Suprapubic skin (tissue), 4 donors: Measurements from ENCODE around the gene PRSS22. TPM values are rescaled to one million over a fixed set of nuclear protein-coding genes. Genes with fewer than 3 reads are reported as not detected.
A peak's percentile ranks its signal among the peaks of the same experiment; 100 is the strongest.

ENCODE experiments used
- DNase-seq, 2 donors: peaks; one replicate each; pipeline ENCODE4 v3.0.0-alpha.2; 2019; ENCODE audit warnings: low spot score in 2 of 2
- H3K27ac ChIP-seq: fragments of 200-600 bp; sonication (generic); one replicate; pipeline ENCODE4 v1.5.1; 2019
- H3K27me3 ChIP-seq: fragments of 200-600 bp; sonication (generic); one replicate; pipeline ENCODE4 v1.5.1; 2019
- H3K36me3 ChIP-seq: fragments of 200-600 bp; sonication (generic); one replicate; pipeline ENCODE4 v1.5.1; 2019
- H3K4me1 ChIP-seq: fragments of 200-600 bp; sonication (generic); one replicate; pipeline ENCODE4 v1.5.1; 2019
- H3K4me3 ChIP-seq: fragments of 200-600 bp; sonication (generic); one replicate; pipeline ENCODE4 v1.5.1; 2019; ENCODE audit warnings: mild to moderate bottlenecking
- H3K9me3 ChIP-seq: fragments of 200-600 bp; sonication (generic); one replicate; pipeline ENCODE4 v1.5.1; 2019
- EP300 ChIP-seq: sonication (generic); formaldehyde crosslinking; IDR thresholded peaks from one replicate; pipeline ENCODE4 v1.6.1; 2017; ENCODE audit warnings: antibody characterized with exemption
- POLR2A ChIP-seq, 2 donors: fragments of 450-650 bp; IDR thresholded peaks; one replicate each; pipeline ENCODE4 v1.6.1; 2017; ENCODE audit warnings: antibody characterized with exemption in 2 of 2, mild to moderate bottlenecking in 2 of 2, moderate library complexity in 2 of 2
- POLR2AphosphoS5 ChIP-seq, 3 donors: sonication (generic); formaldehyde crosslinking; IDR thresholded peaks; one replicate each; pipeline ENCODE4 v1.6.1; 2017; ENCODE audit warnings: antibody characterized with exemption in 3 of 3
- WGBS: methylation state at CpG from one replicate; pipeline ENCODE4 v1.1.5; 2018; 5-methylcytosine and 5-hydroxymethylcytosine counted together
- total RNA-seq, 4 donors: library from RNA; depleted of rRNA; stranded (reverse); fragments of >200 nt; gene quantifications; one replicate each; pipeline ENCODE4 v1.1.0, GENCODE V29; 2016
- TF ChIP-seq, protein P1 (sequence below), 2 donors: fragments of 200-600 bp in 1 of 2; fragments of 450-650 bp in 1 of 2; sonication (generic) in 1 of 2; IDR thresholded peaks; one replicate each; pipeline ENCODE4 v1.5.1; 2016 to 2019; ENCODE audit warnings: antibody characterized with exemption in 2 of 2, mild to moderate bottlenecking in 1 of 2, moderate library complexity in 1 of 2

Gene PRSS22
- total RNA-seq, 4 donors from 2014 or later: 1.7 to 8.7 (median 6.7) TPM

DNA sequence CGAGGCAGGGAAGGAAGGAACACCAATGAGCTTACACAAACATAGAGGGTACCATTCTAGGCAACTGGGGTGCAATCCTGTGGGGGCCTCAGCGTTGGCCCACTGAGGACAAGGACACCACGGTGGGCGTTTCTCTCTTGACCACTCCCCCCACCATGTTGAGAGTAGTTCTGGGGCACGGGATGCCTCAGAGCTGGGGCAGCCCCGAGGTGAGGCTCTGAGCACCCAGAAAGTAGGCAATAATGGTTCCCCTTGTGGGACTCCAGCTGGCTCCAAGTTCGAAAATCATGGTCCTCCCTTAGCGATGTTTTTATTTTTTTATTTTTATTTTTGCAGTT, 35.8 kb downstream of the PRSS22 start:
- H3K27ac ChIP-seq: no peak overlapping the region
- H3K4me3 ChIP-seq: no peak overlapping the region
- no peaks in the 10 kb centered on the region for H3K9me3 ChIP-seq
- H3K4me1 ChIP-seq: no peaks in the 10 kb centered on the region
- H3K36me3 ChIP-seq: no peaks in the 10 kb centered on the region
- WGBS: 75% methylated on average over 8 of the region's 8 CpGs
- peaks cover 36% of the 10 kb centered on the region for H3K27me3 ChIP-seq
- no peak for TF ChIP-seq POLR2AphosphoS5 (IDR thresholded peaks at IDR 0.05)
- TF ChIP-seq POLR2A (IDR thresholded peaks at IDR 0.05): no peak
- TF ChIP-seq, protein P1, sequence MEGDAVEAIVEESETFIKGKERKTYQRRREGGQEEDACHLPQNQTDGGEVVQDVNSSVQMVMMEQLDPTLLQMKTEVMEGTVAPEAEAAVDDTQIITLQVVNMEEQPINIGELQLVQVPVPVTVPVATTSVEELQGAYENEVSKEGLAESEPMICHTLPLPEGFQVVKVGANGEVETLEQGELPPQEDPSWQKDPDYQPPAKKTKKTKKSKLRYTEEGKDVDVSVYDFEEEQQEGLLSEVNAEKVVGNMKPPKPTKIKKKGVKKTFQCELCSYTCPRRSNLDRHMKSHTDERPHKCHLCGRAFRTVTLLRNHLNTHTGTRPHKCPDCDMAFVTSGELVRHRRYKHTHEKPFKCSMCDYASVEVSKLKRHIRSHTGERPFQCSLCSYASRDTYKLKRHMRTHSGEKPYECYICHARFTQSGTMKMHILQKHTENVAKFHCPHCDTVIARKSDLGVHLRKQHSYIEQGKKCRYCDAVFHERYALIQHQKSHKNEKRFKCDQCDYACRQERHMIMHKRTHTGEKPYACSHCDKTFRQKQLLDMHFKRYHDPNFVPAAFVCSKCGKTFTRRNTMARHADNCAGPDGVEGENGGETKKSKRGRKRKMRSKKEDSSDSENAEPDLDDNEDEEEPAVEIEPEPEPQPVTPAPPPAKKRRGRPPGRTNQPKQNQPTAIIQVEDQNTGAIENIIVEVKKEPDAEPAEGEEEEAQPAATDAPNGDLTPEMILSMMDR (IDR thresholded peaks at IDR 0.05): no peak
- TF ChIP-seq EP300: no peak
- DNase-seq: peak in 1 of 2 donors; percentile 18

DNA sequence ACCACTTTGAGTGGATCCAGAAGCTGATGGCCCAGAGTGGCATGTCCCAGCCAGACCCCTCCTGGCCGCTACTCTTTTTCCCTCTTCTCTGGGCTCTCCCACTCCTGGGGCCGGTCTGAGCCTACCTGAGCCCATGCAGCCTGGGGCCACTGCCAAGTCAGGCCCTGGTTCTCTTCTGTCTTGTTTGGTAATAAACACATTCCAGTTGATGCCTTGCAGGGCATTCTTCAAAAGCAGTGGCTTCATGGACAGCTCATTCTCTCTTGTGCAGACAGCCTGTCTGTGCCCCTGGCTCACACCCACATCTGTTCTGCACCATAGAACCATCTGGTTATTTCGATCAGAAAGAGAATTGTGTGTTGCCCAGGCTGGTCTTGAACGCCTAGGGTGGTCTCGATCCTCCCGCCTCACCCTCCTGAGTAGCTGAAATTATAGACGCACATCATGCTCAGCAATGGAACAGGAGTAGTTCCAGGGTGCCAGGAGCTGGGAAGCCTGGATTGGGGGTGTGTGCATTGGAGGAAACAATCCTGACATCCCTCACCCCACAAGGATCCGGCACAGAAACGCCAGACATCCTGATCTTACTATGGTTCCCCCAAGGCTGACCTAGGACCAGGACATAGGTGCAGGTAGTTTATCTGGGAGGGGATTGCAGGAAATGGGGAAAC, 36.3 kb downstream of the PRSS22 start:
- no peak for TF ChIP-seq POLR2A (IDR thresholded peaks at IDR 0.05)
- TF ChIP-seq POLR2AphosphoS5 (IDR thresholded peaks at IDR 0.05): no peak
- TF ChIP-seq EP300: no peak
- TF ChIP-seq, protein P1 (IDR thresholded peaks at IDR 0.05): no peak
- Histone ChIP-seq H3K27me3 (peaks cover 41% of the 10 kb centered on the region), H3K27ac (no peak overlapping the region), H3K36me3 (no peaks in the 10 kb centered on the region), H3K4me1 (no peaks in the 10 kb centered on the region), H3K9me3 (no peaks in the 10 kb centered on the region), H3K4me3 (no peak overlapping the region)
- peak; percentile 34 to 57 for DNase-seq
- 48% methylated on average over 9 of the region's 9 CpGs for WGBS

DNA sequence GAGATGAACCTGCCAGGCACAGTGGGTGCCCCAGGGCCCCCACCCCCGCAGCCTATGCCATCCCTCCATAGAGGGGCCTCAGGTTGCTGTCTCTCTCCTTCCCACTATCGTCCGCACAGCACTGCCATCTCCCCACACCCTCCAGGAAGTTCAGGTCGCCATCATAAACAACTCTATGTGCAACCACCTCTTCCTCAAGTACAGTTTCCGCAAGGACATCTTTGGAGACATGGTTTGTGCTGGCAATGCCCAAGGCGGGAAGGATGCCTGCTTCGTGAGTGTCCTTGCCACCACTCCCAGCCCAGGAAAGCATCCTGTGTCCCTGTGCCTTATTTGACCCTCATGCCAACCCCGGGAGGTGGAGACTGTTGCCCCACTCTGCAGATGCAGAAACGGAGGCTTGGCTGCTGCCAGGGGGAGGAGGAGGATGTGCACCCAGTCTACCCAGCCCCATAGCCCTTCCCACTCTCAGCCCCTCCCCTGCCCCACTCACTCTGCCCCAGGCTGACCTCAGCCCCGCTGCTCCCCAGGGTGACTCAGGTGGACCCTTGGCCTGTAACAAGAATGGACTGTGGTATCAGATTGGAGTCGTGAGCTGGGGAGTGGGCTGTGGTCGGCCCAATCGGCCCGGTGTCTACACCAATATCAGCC, 37.0 kb downstream of the PRSS22 start:
- Histone ChIP-seq H3K27ac (no peak overlapping the region), H3K27me3 (peaks cover 42% of the 10 kb centered on the region), H3K4me1 (no peaks in the 10 kb centered on the region), H3K4me3 (no peak overlapping the region), H3K36me3 (no peaks in the 10 kb centered on the region), H3K9me3 (no peaks in the 10 kb centered on the region)
- DNase-seq: peak; percentile 42 to 65
- TF ChIP-seq POLR2A (IDR thresholded peaks at IDR 0.05) (no peak), POLR2AphosphoS5 (IDR thresholded peaks at IDR 0.05) (no peak)
- TF ChIP-seq, protein P1 (IDR thresholded peaks at IDR 0.05): no peak
- 79% methylated on average over 13 of the region's 14 CpGs for WGBS

DNA sequence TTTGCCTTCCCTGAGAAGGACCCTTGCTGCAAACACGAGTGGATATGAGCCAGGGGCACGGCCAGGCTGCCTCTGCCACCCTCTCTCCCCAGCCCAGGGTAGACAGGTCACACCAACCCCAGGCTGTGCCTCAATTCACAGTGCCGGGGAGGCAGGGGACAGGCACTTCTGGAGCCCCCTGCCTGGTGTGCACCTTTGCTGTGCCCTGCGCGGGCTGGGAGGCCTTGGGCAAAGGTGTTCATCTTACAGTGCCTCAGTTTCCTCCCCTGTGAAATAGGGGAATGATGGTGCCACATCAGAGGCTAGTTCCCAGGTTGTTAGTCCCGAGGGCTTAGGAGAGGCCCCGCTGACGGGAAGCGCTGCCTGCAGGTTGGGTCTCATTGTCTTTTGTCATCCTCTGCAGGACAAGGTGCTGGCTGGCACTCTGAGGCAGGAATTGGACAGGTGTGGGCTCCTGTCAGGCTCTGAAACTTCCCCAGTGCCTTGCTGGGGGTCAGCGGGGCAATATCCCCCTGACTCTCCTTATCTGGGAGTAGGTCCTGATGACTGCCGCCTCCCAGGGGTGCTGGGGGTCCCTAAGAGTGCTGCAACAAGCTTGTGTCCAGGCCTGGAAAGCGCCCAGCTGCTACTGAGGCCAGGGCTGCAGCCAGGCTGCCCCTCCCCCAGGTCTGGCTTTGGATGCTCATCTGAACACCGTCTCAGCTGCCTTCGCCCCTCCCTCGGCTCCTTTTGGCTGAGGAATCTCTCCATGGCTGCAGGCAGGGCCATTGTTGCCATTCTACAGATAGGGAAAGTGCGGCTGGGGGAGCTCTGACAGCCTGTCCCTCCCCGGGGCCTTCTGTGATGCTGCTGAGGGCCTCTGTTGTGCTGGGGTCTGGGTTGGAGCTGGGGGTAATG, 37.8 kb downstream of the PRSS22 start:
- Histone ChIP-seq H3K36me3 (no peaks in the 10 kb centered on the region), H3K4me1 (no peaks in the 10 kb centered on the region), H3K27me3 (peaks cover 49% of the 10 kb centered on the region), H3K9me3 (no peaks in the 10 kb centered on the region), H3K4me3 (no peak overlapping the region), H3K27ac (no peak overlapping the region)
- DNase-seq: peak; percentile 49 to 75
- WGBS: 63% methylated on average over 7 of the region's 17 CpGs
- TF ChIP-seq EP300 (no peak), POLR2A (IDR thresholded peaks at IDR 0.05) (no peak)
- TF ChIP-seq, protein P1 (IDR thresholded peaks at IDR 0.05): no peak
